ENCODE measurements around the gene MTTP.

- TF ChIP-seq FOXA1 (IDR thresholded peaks at IDR 0.05) (no peak), CTBP1 (IDR thresholded peaks at IDR 0.05; ENCODE audit: borderline replicate concordance) (no peak), TARDBP (IDR thresholded peaks at IDR 0.05) (no peak), BHLHE40 (IDR thresholded peaks at IDR 0.05; ENCODE audit: borderline replicate concordance) (no peak), PKNOX1 (IDR thresholded peaks at IDR 0.05) (peak; percentile 50; the same call in 1 of the 2 replicates), FOXK2 (IDR thresholded peaks at IDR 0.05) (no peak), ELF4 (IDR thresholded peaks at IDR 0.05) (no peak), SP1 (IDR thresholded peaks at IDR 0.05) (no peak), L3MBTL2 (conservative IDR thresholded peaks at IDR 0.05) (no peak), ZNF384 (IDR thresholded peaks at IDR 0.05) (no peak), SUZ12 (IDR thresholded peaks at IDR 0.05) (no peak), FOXM1 (IDR thresholded peaks at IDR 0.05; ENCODE audit: borderline replicate concordance) (no peak), NFRKB (IDR thresholded peaks at IDR 0.05) (no peak)
Observed at GRCh38 chr4:99586797-99587196, 12.2 kb downstream of the MTTP start.
